G401 (cell line): Measurements from ENCODE around the gene STX18. TPM values are rescaled to one million over a fixed set of nuclear protein-coding genes. Genes with fewer than 3 reads are reported as not detected.

Experiments used
- DNase-seq: peaks from one replicate; pipeline ENCODE4 v3.0.0-alpha.2; 2015; ENCODE audit warnings: low spot score
- in situ Hi-C: cut with HindIII; loops from 2 replicates; pipeline ENCODE4 v1.10.0; 2016; ENCODE audit warnings: low sequenced_read_pairs, mixed read lengths
- total RNA-seq: library from RNA; depleted of rRNA; stranded (reverse); fragments of >200 nt; shearing (Covaris generic); gene quantifications from 2 replicates; pipeline ENCODE4 v1.2.3, GENCODE V29; 2014

The STX18 gene
- total RNA-seq, 1 experiment from 2014 or later: 199 TPM

DNA sequence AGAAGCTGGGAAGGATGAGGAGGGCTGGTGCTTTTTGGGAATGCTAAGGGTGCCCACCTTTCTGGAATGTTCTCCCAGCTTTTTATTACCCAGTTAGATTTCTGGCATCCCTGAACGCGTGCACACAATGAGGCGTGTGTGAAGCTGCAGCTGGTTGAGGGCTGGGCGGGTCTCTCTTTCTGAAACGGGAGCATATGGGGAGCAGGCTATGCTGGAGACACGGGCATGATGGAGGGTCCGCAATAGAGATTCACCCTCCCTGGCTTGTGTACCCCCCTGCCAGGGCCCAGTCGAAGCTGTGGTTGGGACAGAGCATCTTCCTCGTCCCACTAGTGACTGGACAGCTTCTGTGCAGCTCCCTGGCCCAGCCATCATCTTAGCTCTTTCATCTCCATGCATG is 146.5 kb downstream of the STX18 start:
- in situ Hi-C loops: no loop called here
- DNase-seq: no peak

DNA sequence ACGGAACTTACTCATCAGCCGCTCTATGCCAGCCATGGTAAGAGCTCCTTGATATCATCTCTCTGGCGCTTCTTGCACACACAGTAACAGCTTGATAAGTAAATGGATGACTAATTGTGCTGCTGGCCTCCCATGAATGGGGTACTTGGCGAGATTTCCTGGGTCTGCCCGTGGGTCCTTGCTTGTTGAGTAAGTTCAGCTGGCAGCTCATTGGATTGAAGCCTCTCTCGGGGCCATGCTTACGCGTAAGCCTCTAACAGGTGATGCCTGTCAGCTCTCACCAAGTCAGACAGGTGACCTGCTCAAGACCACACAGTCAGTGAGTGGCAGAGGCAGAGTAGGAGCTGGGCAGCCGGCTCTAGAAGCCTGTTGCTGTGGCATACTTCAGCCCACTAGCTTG is 147.2 kb downstream of the STX18 start:
- in situ Hi-C loops: no loop called here

DNA sequence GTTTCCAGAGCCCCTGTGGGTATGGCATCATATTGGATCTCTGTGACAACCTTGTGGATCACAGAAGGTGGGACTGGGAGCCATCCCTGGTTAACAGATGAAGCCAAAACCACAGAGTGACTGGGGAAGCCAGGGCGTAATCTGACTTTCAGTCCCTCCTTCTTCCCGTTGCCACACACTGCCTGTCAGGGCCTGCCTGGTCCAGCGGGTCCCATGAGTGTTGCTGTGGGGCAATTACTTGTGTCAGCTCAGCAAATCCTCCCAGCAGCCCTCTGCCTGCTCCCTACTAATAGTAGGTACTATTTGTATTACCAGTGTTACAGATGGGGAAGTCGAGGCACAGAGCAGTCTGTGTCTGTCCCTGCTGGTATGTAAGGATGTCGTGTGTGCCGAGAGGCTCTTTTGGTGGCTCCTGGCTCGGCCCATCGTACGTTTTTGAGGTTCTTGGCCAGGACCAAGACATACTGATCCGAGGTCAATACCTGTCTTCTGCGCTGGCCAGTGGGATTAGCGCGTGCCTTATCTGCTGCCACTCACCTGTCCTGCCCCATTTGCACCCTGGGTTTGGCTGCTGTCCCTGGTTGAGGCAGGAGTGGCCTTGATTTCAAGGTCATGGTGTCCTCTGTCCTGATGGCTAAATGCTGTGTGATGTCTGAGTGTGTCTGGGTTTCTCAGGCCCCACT is 149.2 kb downstream of the STX18 start:
- in situ Hi-C loops: no loop called here
- no peak for DNase-seq

More for the DNA sequence above, 147.2 kb downstream of the STX18 start:
- DNase-seq: no peak

DNA sequence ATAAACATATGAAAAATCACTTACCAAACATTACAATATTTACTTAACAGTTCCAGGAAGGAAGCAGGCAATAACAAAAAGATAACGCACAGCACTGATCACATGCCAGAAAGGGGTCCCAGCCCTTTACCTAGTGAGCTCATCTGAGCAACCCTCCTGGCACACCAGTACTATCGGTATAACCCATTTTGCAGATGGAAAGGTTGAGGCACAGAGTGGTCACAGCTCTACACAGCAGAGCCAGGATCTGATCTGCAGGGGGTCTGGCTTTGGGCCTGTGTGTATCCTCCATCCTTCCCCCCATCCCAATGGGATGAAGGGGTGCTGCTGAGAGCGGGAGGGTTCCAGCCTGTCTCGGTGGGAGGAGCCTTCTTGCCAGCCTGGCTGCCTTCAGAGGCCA is 150.0 kb downstream of the STX18 start:
- in situ Hi-C loops: no loop called here
- DNase-seq: no peak

DNA sequence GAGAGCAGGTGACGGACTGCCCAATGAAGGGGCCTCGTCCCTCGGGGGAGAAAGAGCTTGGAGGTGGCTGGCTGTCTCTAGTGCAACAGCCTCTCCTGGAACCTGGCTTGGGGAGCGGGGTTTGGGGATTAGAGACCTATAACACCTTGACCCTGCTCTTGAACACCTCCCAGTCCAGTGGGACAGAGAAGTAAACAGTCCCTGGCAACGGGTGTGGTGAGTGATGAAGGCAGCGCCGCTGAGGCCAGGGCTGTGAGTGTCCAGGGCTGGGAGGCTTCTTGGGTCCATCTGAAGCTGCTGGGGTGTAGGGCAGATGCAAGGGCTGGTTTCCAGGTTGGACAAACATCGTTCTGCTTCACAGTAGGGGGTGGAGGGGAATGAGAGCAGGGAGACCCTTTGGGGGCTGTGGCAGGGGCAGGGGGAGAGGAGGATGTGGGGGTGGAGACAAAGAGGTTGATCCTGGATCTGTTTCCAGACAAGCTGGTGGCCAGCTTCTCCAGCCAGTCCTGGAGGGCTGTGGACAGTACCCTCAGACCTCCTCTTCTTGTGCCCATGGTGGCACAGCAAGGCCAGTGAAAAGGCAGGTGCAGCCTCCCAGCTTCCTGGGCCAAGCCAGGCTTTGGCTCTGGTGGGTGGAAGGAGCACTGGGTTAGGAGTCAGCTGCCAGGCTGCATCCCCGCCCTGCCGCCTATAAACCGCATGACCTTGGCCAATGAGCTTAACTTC is 151.2 kb downstream of the STX18 start:
- DNase-seq: no peak
- in situ Hi-C loops: no loop called here

DNA sequence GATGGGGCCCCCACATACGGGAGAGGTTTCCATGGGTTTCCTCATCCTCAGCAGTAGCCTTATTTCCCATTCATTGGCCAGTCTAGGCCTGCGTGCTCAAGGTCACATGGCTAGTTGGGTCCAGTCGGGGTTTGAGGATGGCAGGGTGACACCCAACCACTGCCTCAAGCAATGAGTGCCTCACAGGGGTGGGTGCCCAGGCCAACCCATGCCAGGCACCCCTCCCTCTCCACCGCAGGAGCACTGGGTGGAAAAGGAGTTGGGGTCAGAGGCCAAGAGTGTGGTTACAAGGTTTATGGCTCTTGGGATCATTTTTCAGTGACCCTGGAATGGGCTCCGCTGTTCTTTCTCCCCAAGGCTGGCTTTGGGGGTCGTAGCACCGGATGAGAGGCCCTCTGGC is 151.8 kb downstream of the STX18 start:
- in situ Hi-C loops: no loop called here
- no peak for DNase-seq

DNA sequence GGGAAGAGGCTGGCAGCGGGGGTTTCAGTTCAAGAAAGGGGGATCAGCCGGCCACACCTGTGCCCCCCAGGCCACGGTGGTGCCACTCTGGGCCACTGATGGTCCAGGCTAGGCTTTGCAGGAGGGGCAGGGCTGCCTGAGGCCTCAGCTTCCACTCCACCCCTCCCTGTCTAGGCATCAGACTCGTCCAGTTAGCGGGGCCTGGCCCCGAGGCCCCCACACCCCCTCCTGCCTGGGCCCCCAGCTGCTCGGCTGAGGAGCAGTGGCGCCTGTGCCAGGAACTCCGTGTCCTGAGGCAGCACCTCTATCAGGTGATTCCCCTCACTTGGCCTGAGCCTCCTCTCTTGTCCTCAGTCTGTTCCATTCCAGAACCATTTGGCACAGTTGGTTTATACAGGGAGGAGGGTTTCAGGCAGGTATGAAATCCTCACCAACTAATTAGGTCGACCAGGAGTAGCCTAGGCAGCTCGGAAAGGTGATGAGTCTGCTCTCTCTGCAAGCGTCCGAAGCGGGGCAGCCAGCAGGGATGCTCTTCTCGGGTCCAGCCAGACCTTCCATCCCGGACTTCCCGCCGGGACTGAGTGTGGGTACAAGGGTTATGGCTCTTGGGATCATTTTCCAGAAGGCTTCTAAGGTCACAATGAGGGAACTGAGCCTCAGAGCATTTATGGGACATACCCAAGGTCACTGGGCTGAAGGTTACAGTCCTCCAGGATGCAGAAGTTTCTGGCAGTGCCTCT is 152.8 kb downstream of the STX18 start:
- DNase-seq: peak; percentile 94
- in situ Hi-C loops: no loop called here

DNA sequence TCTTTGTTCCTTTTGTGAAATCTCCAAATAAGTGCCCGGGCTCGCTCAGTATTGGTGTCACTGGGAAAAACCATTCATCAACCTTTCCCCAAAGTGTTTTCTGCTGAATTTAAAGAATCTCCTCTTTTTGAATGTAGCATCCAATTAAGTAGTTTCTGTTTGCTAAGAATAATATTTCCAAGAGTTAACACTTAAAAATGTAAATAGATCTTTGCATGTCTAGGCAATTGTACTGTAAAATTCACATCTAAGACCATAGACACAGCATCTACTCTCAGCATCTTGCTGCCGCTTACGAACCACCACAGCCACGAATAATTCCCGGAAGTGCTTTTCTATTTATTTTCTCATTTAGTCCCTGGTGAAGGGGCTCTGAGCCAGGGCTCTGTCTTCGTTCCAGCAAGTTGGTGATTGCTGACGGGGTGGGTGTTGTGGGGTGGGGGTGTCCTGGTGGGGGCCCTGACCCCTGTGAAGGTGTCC is 153.5 kb downstream of the STX18 start:
- in situ Hi-C loops: no loop called here
- DNase-seq: peak; percentile 42

DNA sequence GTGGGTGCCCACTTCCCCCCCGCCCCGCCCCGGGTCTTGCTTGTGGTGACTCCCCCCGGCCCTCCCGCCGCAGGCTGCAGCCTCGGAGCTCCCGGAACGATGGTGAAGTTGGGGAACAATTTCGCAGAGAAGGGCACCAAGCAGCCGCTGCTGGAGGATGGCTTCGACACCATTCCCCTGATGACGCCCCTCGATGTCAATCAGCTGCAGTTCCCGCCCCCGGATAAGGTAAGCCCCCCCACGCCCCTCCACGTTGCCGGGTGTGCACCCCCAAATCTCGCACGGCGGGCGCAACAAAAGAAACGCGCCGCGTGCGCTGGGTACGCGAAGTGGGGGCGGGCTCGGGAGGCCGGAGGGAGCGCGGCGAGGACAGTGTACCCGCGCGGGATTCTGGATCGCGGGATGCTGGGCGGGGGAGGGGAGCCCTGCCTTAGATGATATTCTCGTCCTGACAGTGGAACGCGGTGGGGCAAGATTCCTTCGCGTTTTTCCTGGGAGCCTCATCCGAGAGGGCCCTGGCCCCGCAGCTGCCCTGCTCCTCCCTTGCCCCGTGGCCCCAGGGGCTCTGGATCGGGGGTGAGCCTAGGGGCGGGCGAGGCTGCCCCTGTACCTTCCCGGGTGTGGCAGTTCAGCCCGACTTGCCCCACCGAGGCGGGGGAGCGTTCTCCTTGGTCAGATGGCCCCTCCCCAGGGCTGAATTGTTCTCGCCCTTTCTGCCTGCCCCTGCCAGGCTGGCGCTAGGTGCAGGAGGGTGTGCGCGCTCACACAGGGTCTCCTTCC is 154.1 kb downstream of the STX18 start:
- peak; percentile 60 for DNase-seq
- in situ Hi-C loops: no loop called here

DNA sequence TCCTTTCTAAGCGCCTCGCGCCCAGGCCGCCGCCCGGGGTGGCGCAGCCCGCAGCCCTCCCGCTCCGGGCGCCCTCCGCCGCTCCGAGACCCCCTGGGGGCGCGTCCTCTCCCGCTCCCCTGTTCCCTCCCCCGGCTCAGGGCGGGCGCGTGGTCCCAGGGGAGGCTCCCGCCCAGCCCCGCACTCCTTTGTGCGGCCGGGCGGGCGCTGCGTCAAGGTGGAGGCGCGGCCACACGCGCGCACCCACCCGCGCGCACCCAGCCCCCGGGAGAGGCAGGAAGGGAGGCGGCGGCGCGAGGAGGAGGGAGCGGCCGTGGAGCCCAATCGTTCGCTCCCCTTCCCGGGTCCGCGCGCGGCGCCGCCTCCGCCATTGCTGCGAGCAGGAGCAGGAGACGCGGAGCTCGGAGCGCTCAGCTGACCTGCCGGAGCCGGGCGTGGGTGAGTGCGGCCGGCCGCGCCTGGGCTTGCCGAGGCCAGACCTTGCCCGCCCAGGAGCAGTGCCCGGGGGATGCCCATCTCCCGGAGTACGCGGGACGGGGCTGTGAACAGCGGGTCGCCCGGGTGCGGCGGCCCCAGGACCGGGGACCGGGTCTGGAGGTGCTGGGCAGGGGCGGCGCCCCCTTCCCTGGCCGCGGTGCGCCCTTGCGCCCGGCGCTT is 155.0 kb downstream of the STX18 start, which contains the start of gene NSG1:
NSG1 (plus strand) TSS at position 367 of the 657 bp plus-strand sequence. CDS start 528 bp downstream, outside the sequence.
- DNase-seq: peak; percentile 69

DNA sequence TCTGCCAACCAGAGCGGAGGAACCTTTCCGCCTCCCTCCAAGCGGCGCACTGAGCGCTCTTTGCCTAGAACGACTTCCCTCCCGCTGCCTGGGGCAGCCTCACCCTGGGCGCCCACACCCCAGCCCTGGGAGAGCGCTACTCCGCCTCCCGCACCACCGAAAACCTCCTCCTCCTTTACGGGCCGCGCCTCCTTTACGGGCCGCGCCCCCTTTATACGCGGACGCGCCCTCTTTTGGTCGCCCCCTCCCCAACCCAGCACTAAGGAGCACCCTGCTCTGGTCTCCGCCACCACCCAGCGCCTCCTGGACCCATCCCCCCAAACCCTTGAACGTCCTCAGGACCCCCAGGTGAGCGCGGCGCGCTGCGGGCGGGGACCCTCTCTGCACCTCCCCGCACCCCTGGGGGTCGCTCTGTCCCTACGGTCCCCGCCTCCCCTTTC is 155.5 kb downstream of the STX18 start:
- peak; percentile 33 for DNase-seq
- in situ Hi-C loops: no loop called here

More for the DNA sequence above, 155.0 kb downstream of the STX18 start, which contains the start of gene NSG1:
- in situ Hi-C loops: no loop called here

DNA sequence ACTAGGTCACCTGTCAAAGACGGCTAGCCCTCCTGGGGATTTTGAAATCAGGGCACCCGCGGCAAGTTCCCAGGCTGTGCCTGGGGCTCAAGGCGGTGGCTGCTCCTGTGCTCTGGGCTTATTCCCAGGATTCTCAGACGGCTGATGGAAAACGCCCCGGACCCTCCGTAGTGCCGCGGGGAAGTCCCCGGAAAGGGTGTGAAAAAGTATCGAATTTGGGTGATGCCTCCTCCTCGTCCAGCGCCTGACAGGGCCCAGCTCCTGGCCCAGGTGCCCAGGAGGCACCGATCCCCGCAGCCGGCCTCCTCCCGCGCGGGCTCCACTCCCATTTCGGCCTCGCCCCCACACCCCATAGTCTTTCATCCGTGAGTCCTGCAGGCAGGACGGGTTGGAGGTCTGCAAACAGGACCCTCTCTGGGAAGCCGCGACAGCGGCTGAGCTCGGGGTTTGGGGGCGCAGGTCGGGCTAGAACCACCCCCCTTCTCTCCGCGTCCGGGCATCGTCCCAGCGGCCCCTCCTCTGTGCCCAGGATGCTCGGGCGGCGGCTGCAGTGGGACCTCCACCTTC is 156.0 kb downstream of the STX18 start:
- no peak for DNase-seq
- in situ Hi-C loops: no loop called here

DNA sequence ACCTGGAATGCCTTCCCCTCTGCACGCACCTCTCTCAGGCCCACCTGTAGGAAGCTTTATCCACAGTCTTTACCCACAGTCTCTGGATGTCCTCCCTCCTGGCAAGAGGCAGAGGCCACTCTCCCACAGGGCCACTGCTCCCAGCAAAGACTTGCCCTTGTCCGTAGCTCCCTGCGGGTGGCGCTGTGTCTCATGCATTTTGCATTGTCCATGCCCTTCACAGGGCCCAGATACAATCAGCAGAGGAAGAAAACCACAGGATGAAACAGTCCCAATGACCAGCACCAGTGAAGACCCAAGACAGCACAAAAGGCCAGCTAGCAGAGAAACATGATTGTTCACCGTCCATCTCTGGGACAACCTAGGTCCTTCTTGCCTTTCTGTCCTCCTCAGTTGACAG is 157.0 kb downstream of the STX18 start:
- DNase-seq: peak; percentile 65
- in situ Hi-C loops: no loop called here

DNA sequence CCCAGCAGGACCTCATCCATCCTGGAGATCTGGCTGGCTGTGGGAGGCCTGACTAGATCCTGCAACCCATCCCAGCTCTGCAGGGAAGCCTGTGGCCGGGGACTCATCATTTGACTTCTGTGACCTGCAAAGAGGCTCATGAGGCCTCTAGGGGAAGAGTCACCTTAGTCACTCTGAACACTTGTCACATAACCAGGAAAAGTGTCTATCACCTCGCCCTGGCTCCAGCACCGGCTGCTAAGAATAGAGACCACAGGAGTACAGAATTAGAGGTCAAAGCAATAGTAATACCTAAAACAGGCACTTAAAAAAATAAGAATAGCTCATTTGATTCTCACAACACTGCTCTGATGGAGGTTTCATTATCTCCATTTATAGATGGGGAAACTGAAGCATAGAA is 158.8 kb downstream of the STX18 start:
- in situ Hi-C loops: no loop called here
- DNase-seq: no peak

DNA sequence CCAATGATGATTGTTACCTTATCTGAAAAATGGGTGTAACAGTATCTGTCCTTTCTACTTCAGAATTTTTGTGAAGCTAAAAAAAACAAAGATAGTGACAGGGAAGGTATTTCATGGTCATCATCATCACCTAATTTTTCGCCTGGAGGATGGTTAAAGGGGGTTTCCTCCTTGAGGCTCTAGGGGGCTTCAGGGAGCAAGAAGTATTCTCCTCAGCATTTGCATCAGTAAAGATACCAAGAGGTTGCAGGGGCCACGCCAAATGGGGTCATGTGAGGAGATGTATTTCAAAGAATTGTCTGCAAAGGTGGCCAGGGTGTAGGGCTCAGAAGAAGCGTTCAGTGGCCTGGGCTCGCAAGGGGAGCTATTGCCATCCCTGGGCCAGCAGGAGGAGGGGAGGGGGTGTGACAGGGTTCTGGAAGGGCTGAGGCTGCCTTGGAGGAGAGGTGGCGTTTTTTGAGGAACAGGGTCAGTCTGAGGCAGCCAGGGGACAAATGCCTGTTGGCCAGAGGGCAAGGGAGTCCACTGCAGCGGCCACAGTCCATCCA is 162.2 kb downstream of the STX18 start:
- DNase-seq: no peak
- in situ Hi-C loops: no loop called here

DNA sequence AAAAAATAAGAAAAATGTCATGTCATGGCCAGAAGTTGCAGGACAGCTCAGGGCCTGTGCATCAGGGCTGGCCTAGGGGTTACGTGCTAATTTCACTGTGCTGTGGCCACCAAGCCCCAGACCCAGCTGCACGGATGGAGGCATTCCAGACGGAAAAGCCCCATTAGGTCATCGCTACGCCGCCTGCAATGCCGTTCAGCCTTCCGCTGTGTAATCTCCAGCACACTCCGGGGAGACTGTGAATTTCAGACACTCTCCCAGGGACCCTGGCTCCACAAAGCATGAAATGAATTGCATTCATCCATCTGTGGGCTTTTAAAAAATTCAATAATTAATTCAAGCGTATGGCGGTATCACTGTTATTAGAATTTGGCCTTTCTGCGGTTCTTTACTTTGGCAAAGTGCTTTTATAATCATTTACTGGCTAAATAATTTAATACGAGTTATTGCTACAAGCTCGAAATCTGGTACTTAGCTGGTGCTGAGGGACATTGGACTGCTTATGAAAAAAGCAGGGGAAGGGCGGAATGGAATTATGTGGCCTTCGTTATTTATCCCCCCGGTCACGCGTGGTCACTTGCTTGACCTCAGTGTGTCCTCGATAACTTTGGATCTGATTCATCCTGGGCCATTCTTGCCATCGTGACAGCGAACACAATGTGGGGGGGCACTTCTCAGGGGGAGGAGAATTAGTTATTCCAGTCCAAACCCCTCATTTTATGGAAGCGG is 164.0 kb downstream of the STX18 start:
- no peak for DNase-seq
- in situ Hi-C loops: no loop called here

DNA sequence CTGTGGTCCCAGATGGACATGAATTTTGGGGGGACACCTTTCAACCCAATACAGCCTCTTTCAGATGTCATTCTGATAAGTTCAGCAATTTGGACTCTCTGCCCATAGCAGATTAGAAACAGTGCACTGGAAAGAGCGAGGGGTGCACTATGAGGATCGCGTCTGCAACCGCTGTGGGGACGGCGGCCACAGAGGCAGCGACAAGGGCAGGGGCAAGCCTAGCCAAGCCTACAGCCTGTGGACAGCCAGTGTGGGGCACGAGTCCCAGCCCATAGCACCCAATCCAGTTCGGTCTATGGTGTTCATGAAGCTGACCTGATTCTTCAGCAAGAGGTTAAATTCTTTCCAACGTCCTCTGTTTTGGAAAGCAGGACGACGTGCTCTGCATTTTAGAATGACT is 164.7 kb downstream of the STX18 start:
- in situ Hi-C loops: no loop called here
- no peak for DNase-seq
